ENCODE data around the gene ASIC3.
A peak's percentile ranks its signal among the peaks of the same experiment; 100 is the strongest.

GRCh38 chr7:151008511-151009323, 39.6 kb upstream of the ASIC3 start:
- TF ChIP-seq CTCF (IDR thresholded peaks at IDR 0.05), result peak; percentile 71 to 89 (median 86)
- TF ChIP-seq EP300 (IDR thresholded peaks at IDR 0.05), result no peak
- no peak for TF ChIP-seq POLR2A (IDR thresholded peaks at IDR 0.05)
